GM18508 (cell line): ENCODE results near the gene CBARP.

Experiments used
- ATAC-seq: cut with Tn5 transposase; IDR thresholded peaks from one replicate; pipeline ENCODE4 v1.9.1; 2021; ENCODE audit warnings: moderate number of reproducible peaks; ENCODE audit not compliant: insufficient read depth, unreplicated experiment

Gene CBARP

DNA sequence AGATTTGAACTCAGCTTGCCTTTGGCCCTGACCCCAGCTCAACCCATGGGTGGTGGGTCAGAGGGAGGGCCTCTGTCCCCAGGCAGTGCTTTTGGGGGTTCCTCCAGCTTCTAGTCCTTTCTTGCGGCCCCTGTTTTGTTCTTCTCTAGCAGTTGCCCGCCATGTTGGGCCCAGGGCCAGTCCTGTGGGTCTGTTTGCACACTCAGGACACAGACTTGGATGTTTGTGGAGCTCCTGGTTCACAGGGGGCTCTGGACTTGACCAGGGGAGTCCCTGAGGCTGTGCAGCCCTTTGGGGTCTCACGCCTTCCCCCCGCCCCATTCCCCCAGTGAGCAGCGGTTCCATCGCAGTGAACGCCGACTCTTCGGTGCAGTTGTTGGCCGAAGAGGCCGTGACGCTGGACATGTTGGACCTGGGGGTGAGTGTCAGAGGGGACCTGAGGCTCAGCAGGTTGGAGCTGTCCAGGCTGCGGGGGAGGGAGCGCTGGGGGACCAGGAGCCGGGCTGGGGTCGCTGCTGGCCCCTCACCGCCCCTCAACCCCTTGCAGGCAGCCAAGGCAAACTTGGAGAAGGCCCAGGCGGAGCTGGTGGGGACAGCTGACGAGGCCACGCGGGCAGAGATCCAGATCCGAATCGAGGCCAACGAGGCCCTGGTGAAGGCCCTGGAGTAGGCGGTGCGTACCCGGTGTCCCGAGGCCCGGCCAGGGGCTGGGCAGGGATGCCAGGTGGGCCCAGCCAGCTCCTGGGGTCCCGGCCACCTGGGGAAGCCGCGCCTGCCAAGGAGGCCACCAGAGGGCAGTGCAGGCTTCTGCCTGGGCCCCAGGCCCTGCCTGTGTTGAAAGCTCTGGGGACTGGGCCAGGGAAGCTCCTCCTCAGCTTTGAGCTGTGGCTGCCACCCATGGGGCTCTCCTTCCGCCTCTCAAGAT, 6.2 kb upstream of the CBARP start:
- no peak for ATAC-seq

GRCh38 chr19:1241417-1242095, 3.8 kb upstream of the CBARP start, which contains the start of gene ATP5F1D:
ATP5F1D (plus strand) TSS chr19:1241751; CDS start chr19:1241851, 100 bp downstream.
- ATAC-seq, result no peak

DNA sequence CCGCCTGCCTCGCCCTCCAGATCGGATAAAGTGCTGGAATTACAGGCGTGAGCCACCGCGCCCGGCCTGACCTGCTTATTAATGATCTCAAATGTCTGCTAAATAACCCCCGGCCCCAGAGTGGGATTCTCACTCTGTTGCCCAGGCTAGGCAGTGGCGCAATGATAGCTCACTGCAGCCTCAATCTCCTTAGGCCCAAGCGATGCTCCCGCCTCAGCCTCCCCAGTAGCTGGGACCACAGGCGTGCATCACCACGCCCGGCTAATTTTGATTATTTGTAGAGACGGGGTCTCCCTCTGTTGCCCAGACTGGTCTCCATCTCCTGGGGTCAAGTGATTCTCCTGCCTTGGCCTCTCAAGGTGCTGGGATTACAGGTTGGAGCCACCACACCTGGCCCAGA, 3.1 kb upstream of the CBARP start:
- no peak for ATAC-seq

DNA sequence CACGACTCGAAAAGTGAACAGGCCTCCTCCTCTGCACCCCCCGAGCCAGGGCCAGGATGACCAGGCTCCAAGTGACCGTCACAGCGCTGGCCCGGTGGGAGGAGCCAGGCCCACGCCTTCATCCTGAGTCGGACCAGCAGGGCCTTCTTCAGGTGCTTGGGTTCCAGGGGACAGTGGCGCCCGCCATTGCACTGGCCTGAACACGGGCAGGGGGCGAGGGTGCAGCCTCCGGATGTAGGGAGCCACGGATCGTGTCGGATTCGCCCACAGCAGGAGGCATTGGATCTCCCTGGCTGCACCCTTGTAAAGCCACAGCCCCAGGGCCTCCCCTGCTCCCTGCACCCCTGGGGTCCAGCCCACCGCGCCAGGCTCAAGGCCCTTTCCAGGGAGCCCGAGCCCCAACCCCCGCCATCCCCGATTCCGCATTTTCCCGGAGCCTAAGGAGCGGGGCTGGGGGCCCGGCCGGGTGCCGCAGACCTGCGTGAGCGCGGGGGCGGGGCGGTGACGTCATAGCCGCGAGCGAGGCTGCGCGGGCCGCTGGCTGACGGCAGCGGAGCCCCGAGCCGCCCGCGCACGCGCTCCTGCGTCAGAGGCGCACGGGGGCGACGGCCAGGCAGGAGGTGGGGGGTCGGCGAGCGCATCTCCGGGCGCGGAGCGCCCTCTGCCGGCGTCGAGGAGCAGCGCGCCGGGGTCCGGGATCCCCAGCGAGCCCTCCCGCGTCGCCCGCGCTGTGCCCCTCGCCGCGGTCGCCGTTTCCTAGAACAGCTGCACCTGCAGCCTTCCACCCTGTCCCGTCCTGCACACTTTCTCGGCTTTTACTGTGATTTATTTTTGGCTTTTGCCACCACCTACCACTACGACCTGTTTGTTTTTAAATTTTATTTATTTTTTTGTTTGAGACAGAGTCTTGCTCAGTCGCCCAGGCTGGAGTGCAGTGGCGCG, 2.3 kb upstream of the CBARP start:
- no peak for ATAC-seq

GRCh38 chr19:1239420-1239795, 1.6 kb upstream of the CBARP start:
- no peak for ATAC-seq

- no peak for ATAC-seq
Measured at GRCh38 chr19:1238369-1239303, 831 bp upstream of the CBARP start.

DNA sequence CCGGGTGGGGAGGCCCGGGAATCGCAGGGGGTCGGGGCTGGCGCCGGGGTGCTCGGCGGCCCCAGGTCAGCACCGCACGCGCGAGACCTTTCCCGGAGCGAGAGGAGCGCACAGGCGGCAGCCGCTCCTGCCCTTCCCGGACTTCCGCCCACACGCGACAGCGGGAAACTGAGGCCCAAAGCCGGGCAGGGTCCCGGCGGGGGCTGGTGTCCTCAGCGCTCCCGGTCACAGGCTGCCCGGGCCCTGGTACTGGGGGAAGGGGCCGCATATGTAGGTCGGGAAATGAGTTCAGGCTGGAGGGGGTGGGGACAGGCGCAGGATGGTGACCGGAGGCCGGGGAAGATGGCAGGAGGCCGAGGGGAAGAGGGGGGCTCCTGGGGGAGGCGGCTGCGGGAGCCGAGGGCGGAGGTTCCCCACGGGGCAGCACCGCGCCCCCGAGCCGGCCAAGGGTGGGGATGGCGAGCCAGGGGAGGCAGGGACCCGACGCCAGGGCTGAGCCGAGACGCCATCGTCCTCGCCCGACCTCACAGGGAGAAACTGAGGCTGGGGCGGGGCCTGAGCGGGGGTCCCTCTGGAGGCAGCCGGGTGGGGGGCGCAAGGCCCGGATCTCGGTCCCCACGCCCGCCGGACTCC, 662 bp downstream of the CBARP start:
- no peak for ATAC-seq

DNA sequence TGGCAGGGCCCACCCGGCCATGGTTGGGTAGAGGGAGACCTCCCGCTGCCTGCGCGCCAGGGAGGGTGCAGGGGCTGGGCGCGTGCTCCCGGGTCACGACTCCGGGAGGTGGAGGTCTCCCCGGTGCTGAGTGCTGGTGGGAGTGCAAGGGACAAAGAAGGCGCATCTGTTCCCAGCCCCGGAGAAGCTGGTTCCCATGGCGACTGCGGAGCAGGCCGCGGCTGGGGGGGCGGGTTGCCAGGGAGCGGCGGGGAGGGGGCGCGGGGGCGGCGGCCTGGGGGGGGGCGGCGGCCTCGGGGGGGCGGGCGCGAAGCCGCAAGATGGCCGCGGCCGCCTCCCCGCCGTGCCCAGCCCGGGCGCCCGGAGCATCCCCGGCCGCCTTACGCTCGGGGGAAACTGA, 1.2 kb downstream of the CBARP start:
- no peak for ATAC-seq

DNA sequence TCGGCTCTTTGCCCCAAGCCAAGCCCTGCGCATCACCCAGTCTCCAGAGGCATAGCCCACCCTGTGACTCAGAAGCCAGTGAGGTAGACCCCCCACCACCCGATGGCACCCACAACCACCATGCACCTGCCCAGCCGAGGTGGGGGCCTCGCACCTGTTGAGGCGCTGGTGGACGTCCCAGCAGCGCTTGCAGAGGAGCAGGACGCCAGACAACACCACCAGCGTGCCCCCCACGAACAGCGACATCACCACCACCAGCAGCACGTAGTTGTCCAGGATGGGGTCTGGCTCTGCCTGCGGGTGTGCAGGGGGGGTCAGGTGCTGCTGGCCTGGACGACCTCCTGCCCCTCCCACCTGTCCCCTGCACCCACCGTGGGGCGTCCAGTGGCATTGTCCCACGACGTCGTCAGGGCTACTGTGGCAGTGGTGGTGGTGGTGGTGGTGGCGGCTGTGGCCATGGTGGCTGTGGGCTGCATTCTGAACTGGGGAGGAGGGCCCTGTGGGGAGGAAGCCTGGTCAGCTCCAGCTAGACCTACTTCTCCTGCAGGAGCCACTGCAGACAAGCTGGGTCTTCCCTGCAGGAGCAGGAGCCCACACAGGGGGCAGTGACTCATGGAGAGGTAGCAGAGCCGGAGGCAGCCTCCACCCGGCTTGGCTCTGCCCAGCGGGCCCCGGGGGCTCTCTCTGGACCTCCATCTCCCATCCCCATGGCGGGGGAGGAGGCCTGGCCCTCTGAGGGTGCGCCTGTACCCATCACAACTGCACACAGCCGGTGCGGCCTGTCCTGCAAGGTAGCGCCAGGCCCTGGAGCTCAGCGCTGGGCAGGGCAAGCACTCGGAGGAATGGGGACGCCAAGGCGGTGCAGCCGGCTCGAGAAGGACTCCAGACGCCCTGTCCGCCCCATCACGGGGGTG, 1.9 kb downstream of the CBARP start:
- no peak for ATAC-seq

DNA sequence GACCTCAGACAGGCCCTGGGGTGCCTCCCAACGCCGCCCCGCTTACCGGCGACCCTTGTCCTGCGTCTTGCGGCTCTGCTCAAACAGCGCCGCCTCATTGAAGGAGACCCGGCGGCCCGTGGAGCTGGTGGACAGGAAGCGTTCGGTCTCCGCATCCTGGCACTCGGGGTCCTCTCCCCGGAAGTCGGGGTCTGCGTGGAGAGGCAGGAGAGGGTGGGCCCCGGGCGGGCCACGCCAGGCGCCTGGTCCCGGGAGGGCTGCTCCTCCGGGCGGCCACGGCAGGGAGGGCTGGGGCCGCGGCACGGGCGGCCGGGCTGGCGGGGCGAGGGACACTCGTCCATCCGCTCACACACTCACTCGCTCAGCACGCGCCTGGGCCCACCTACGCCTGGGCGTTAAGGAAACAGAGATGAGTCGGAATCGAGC, 2.8 kb downstream of the CBARP start:
- no peak for ATAC-seq

DNA sequence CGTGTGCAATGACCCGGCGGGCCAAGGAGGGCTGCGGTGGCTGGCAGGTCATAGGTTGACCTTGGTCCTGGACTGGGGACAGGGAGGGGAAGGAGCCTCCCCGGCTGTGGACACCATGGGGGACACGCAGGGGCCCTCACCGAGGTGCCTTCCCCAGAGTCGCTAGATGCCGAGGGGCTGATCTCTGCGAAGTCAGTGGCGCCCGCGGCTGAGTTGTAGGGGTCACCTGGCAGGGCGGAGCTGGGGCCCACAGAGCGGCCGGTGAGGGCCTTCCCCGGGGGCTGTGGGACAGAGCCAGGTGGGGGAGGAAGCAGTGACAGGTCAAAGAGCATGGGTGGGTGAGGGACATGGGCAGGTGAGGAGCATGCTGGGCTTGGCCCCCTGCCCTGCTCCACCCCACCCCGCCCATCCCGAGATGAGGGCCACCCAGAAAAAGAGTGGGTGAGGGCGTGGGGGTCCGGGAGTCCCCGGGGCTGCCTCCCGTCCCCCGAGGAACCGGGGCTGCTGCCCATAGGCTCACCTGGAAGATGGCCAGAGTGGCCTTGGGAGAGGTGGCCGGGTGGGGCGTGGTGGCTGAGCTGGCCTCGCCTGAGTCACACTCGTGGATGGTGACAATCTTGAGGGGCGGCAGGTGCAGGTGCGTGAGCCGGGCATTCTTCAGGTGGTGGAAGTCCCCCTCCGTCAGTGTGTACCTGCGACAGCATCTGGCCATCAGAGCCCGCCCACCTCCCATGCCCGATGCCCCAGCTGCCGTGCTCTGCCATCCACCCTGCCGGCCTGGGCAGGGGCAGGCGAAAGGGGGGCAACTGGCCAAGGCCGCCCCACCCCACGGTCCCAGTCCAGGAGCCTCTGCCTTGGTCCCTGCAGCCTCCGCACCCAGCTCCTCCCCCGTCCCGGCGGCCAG, 3.5 kb downstream of the CBARP start:
- ATAC-seq, result no peak

GRCh38 chr19:1233115-1233667, 4.6 kb downstream of the CBARP start:
- ATAC-seq, result no peak

DNA sequence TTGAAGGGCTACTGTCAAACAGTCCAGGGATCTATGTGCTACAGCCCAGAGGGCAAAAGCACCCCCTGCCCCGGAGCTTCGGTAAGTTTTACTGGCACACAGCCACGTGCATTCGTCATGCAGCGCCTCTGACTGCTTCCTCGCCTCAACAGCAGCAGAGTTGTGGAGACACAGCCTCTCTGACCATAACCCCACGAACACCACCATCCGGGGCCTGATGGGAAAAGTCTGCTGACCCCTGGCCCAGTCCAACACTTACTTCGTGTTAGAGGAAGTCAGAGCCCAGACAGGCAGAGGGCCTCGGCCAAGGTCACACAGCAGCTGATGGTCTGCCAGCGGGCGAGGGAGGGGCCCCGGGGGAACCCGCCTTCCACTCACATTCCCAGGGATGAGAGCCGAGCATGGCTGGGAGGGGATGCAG, 5.1 kb downstream of the CBARP start:
- ATAC-seq, result no peak

DNA sequence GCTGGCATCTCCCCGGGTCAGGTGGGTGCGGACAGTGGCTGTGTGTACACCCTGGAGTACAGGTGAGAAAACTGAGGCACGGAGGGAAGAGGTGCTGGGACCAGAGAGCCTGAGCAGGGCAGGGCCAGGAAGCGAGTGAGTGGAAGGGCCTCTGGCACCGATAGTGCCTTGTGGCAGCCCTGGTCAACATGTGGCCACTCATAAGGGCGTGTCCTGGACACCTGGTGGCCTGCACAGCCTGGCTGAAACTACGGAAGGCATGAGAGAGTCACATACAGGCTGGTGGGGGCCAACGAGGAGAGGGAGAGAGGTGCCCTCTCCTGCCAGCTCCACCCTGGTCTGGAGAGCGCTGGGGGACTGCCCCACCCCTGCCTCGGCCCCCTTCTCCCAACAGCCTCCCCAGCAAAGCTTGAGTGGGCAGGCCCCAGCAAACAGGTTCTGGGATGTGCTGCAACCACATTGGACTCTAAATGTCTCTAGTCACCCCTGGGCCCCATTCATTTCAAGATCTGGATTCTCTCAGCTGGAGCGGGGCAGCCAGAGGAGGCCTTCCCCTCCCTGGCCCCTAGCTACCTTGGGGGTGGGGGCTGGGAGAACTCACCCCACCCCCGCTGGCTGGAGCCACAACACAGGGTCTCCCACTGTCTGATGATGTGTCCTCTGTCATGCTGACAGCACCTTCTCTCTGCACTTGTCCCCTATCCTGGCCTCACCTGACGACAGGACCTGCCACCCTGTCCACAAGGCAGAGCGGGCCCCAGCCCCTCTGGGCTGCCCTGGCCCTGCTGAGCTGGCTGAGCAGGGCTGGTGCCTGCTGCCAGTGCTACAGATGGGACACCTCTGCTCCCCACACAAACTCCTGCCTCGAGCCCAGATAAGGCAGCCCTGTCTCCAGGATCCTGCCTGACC, 5.8 kb downstream of the CBARP start:
- ATAC-seq, result no peak

GRCh38 chr19:1230783-1231489, 6.9 kb downstream of the CBARP start:
- ATAC-seq, result no peak
